Measurements from ENCODE around the gene IRF3.
A peak's percentile ranks its signal among the peaks of the same experiment; 100 is the strongest.

IRF3 gene, protein sequence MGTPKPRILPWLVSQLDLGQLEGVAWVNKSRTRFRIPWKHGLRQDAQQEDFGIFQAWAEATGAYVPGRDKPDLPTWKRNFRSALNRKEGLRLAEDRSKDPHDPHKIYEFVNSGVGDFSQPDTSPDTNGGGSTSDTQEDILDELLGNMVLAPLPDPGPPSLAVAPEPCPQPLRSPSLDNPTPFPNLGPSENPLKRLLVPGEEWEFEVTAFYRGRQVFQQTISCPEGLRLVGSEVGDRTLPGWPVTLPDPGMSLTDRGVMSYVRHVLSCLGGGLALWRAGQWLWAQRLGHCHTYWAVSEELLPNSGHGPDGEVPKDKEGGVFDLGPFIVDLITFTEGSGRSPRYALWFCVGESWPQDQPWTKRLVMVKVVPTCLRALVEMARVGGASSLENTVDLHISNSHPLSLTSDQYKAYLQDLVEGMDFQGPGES

DNA sequence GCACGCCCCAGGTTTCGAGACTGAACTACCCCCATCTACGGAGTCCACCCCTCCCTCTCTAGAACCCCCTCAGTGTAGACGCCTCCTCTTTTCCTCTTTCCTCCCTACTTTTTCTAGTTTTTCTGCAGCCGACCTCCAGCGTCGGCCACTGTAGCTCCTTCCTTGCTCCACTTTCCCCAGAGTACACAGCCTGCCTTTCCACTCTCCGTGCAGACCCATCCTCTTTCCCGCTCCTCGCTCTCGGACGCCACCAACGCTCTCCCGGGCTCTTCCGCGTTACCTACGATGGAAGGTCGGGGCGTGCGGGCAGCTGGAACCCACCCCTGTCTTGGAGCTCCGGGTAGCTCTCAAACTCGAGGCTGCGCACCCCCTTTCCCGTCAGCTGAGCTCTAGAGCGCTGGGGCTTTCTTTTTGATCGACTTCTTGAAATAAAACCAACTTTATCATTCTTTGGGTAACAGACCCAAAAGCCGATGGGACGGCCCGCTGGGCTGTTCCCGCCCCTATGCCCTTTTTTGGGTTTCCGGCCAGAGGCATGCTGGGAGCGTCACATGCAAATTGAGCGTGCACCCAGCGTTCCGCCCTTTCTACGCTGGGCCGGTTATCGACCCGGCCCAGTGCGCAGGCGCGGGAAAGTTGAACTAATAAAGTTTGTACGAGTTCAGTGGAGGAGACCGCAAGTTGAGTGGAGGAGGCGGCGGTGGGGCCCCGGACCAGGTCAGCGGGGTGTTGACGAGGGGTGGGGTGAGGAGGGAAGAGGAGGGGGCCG is at the start of gene IRF3, which contains the start of gene BCL2L12:
Gene IRF3 (minus strand): TSS at position 507 of the 769 bp plus-strand sequence. CDS start 1,019 bp downstream, outside the sequence.
Gene BCL2L12 (plus strand): TSS at position 583 of the 769 bp plus-strand sequence. CDS start 760 bp downstream, outside the sequence.
- peak within 1 kb of the TSS; percentile 98 for H3K4me3 ChIP-seq (ENCODE audit: low read length)
- peak; percentile 96 for DNase-seq (ENCODE audit: low read depth)
- TF ChIP-seq, protein P1, sequence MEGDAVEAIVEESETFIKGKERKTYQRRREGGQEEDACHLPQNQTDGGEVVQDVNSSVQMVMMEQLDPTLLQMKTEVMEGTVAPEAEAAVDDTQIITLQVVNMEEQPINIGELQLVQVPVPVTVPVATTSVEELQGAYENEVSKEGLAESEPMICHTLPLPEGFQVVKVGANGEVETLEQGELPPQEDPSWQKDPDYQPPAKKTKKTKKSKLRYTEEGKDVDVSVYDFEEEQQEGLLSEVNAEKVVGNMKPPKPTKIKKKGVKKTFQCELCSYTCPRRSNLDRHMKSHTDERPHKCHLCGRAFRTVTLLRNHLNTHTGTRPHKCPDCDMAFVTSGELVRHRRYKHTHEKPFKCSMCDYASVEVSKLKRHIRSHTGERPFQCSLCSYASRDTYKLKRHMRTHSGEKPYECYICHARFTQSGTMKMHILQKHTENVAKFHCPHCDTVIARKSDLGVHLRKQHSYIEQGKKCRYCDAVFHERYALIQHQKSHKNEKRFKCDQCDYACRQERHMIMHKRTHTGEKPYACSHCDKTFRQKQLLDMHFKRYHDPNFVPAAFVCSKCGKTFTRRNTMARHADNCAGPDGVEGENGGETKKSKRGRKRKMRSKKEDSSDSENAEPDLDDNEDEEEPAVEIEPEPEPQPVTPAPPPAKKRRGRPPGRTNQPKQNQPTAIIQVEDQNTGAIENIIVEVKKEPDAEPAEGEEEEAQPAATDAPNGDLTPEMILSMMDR (IDR thresholded peaks at IDR 0.05; ENCODE audit: insufficient read depth, low read depth, low read length, missing control alignments), result no peak

DNA sequence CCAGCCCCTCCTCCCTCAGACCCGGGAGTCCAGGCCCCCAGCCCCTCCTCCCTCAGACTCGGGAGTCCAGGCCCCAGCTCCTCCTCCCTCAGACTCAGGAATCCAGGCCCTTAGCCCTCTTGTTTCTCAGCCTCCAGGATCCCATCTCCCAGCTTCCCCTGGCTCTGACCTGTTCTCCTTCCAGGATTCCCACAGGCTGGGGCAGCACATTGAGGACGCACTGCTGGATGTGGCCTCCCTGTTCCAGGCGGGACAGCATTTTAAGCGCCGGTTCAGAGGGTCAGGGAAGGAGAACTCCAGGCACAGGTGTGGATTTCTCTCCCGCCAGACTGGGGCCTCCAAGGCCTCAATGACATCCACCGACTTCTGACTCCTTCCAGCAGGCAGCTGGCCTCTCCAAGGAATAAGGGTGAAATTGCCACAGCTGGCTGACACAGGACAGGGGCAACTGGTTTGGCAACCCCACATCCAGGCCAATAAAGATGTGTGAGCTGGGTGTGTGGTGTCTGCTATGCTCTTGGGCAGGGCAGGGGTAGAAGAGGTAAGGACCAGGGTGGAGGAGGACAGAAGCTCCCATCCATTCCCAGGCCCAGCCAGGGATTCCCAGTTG is 47.7 kb upstream of the IRF3 start:
- TF ChIP-seq, protein P1 (IDR thresholded peaks at IDR 0.05; ENCODE audit: insufficient read depth, low read depth, low read length, missing control alignments), result no peak
- H3K4me3 ChIP-seq (ENCODE audit: low read length), result no peak overlapping the region
- peak; percentile 67 for DNase-seq (ENCODE audit: low read depth)

DNA sequence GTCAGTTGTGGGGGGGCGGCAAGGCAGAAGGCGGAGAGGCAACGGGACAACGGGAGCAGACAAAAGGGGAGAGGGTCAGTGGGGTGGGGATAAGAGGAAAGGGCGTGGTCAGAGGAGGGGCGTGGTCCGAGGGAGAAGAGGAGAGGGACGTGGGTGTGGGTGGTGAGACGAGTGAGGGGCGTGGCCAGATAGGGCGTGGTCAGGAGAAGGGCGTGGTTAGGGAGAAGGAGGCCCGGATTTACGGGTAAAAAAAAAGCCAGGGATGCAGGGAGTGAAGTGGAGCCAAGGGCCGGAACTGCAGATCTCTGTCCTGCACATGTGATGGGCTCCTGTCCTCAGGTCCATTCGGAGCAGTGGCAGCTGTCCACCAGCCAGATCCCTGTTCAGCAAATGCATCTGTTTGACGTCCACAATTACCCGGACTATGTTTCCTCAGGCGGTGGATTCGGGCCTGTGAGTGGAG is 46.8 kb upstream of the IRF3 start:
- H3K4me3 ChIP-seq (ENCODE audit: low read length), result no peak overlapping the region
- DNase-seq (ENCODE audit: low read depth), result peak; percentile 17
- TF ChIP-seq, protein P1 (IDR thresholded peaks at IDR 0.05; ENCODE audit: insufficient read depth, low read depth, low read length, missing control alignments), result no peak

DNA sequence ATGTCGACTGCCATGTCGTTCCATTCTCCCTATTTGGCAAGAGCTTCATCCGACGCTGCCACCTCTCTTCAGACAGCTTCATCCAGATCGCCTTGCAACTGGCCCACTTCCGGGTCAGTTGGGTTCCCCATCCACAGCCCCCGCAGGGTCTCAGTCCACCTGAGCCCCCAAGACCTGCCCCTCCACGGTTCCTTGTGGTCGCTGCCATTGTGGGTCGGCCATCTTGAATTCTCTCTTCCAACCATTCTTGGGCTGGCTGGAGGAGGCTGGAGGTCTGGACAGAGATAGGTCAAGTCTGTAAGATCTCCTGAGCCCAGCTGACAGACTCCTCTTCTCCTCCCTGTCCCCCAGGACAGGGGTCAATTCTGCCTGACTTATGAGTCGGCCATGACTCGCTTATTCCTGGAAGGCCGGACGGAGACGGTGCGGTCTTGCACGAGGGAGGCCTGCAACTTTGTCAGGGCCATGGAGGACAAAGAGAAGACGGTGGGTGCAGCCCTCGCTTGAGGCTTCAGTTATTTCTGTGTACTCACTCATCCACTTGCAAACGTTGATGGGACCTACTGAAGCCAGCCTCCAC is 44.8 kb upstream of the IRF3 start:
- no peak for DNase-seq (ENCODE audit: low read depth)
- TF ChIP-seq, protein P1 (IDR thresholded peaks at IDR 0.05; ENCODE audit: insufficient read depth, low read depth, low read length, missing control alignments), result no peak

DNA sequence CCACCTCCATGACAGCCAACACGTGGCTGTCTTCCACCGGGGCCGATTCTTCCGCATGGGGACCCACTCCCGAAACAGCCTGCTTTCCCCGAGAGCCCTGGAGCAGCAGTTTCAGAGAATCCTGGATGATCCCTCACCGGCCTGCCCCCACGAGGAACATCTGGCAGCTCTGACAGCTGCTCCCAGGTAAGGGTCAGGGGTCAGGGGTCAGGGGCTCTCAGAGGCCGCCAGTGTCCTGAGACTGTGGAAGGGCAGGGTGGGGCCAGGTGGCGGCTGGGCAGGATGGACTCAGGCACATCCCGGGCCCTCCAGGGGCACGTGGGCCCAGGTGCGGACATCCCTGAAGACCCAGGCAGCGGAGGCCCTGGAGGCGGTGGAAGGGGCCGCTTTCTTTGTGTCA is 40.3 kb upstream of the IRF3 start:
- no peak overlapping the region for H3K4me3 ChIP-seq (ENCODE audit: low read length)
- no peak for DNase-seq (ENCODE audit: low read depth)
- TF ChIP-seq, protein P1 (IDR thresholded peaks at IDR 0.05; ENCODE audit: insufficient read depth, low read depth, low read length, missing control alignments), result no peak

More for the DNA sequence above, 44.8 kb upstream of the IRF3 start:
- no peak overlapping the region for H3K4me3 ChIP-seq (ENCODE audit: low read length)

DNA sequence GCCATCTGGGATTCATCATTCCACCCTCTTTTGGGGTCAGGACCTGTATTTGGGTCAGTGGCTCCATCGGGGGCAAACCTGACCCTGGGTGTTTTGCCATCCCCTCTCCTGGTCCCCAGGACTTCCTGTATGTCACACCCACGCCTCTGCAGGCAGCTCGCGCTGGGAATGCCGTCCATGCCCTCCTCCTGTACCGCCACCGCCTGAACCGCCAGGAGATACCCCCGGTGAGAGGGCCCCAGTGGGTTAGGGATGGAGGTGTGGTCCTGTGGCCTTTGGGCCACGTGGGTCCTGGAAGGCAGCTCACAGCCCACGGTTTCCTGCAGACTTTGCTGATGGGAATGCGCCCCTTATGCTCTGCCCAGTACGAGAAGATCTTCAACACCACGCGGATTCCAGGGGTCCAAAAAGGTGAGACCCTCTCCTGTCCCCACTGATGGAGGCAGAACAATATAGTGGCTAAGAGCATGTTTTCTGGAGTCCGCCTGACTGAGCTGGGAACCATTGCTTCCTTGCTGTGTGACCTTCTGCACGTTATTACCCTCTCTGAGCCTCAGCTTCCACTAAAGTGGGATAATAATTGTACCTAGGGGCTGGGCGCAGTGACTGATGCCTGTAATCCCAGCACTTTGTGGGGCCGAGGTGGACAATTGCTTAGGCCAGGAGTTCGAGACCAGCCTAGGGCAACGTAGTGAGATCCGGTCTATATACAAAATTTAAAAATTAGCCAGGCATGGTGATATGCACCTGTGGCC is 39.4 kb upstream of the IRF3 start:
- no peak for DNase-seq (ENCODE audit: low read depth)
- no peak overlapping the region for H3K4me3 ChIP-seq (ENCODE audit: low read length)
- TF ChIP-seq, protein P1 (IDR thresholded peaks at IDR 0.05; ENCODE audit: insufficient read depth, low read depth, low read length, missing control alignments), result no peak

Measured in epithelial cell of esophagus (primary cell).